Neuronal stem cell (in vitro differentiated cells): Measurements from ENCODE around the gene RNH1.

Source experiments
- DNase-seq: peaks from one replicate; pipeline ENCODE4 v3.0.0-alpha.2; 2013; ENCODE audit warnings: low spot score
- H2AFZ ChIP-seq: one replicate; pipeline ENCODE4 v1.6.1; 2013; ENCODE audit warnings: mild to moderate bottlenecking, low read length, inconsistent platforms
- H2AK5ac ChIP-seq: 2 replicates; pipeline ENCODE4 v1.6.1; 2013; ENCODE audit warnings: low read depth, mild to moderate bottlenecking, inconsistent platforms, low read length, moderate library complexity, mixed read lengths
- H2BK120ac ChIP-seq: 2 replicates; pipeline ENCODE4 v1.6.1; 2013; ENCODE audit warnings: low read depth, mild to moderate bottlenecking, inconsistent platforms, low read length, moderate library complexity, mixed read lengths
- H2BK12ac ChIP-seq: one replicate; pipeline ENCODE4 v1.6.1; 2013; ENCODE audit warnings: low read length, inconsistent platforms
- H2BK15ac ChIP-seq: 2 replicates; pipeline ENCODE4 v1.6.1; 2013; ENCODE audit warnings: mild to moderate bottlenecking, low read length, inconsistent platforms, mixed read lengths
- H2BK5ac ChIP-seq: one replicate; pipeline ENCODE4 v1.6.1; 2013; ENCODE audit warnings: inconsistent platforms, mild to moderate bottlenecking, low read length, moderate library complexity
- H3K14ac ChIP-seq: one replicate; pipeline ENCODE4 v1.6.1; 2013; ENCODE audit warnings: low read length, inconsistent platforms
- H3K18ac ChIP-seq: 2 replicates; pipeline ENCODE4 v1.6.1; 2013; ENCODE audit warnings: low read length, inconsistent platforms
- H3K23ac ChIP-seq: 2 replicates; pipeline ENCODE4 v1.6.1; 2013; ENCODE audit warnings: low read depth, mild to moderate bottlenecking, mixed read lengths, low read length, inconsistent platforms; ENCODE audit not compliant: poor library complexity
- H3K27ac ChIP-seq: replicated peaks from 3 replicates; pipeline ENCODE4 v1.5.1; 2013; ENCODE audit warnings: low read length, inconsistent platforms
- H3K27me3 ChIP-seq, 3 experiments: 2 replicates each; pipeline ENCODE4 v1.6.1; 2013; ENCODE audit warnings: low read length in 3 of 3, mild to moderate bottlenecking in 2 of 3, inconsistent platforms in 1 of 3, low read depth in 1 of 3, mixed read lengths in 1 of 3, moderate library complexity in 1 of 3; ENCODE audit not compliant: control insufficient read depth in 3 of 3, insufficient read depth in 3 of 3
- H3K36me3 ChIP-seq, 2 donors: replicated peaks in 1 of 2; 2 replicates each; pipeline ENCODE4 v1.6.1; 2013; ENCODE audit warnings: low read length in 2 of 2; ENCODE audit not compliant: control insufficient read depth in 2 of 2, insufficient read depth in 2 of 2
- H3K4ac ChIP-seq: 2 replicates; pipeline ENCODE4 v1.6.1; 2013; ENCODE audit warnings: inconsistent platforms, mild to moderate bottlenecking, low read length, moderate library complexity
- H3K4me1 ChIP-seq, 2 donors: 1 replicate in 1 of 2; 2 replicates in 1 of 2; pipeline ENCODE4 v1.6.1; 2013; ENCODE audit warnings: low read length in 2 of 2, low read depth in 1 of 2; ENCODE audit not compliant: control insufficient read depth in 2 of 2, insufficient read depth in 1 of 2
- H3K4me2 ChIP-seq: one replicate; pipeline ENCODE4 v1.6.1; 2013; ENCODE audit warnings: mild to moderate bottlenecking, low read length, inconsistent platforms; ENCODE audit not compliant: insufficient read depth, poor library complexity, severe bottlenecking
- H3K4me3 ChIP-seq, 2 donors: 2 replicates each; pipeline ENCODE4 v1.5.1; 2013; ENCODE audit warnings: low read length in 2 of 2, mild to moderate bottlenecking in 2 of 2, inconsistent platforms in 1 of 2, moderate library complexity in 1 of 2
- H3K79me1 ChIP-seq: one replicate; pipeline ENCODE4 v1.6.1; 2013; ENCODE audit warnings: low read depth, mild to moderate bottlenecking, inconsistent platforms, low read length, moderate library complexity
- H3K9ac ChIP-seq: one replicate; pipeline ENCODE4 v1.6.1; 2013; ENCODE audit warnings: mild to moderate bottlenecking, low read depth, low read length, inconsistent platforms; ENCODE audit not compliant: poor library complexity
- H3K9me3 ChIP-seq, 2 donors: replicated peaks in 1 of 2; 2 replicates each; pipeline versions ENCODE3 to v1.6.1; 2013; ENCODE audit warnings: low read length in 2 of 2, mild to moderate bottlenecking in 2 of 2, inconsistent platforms in 1 of 2, low read depth in 1 of 2, mixed read lengths in 1 of 2, moderate library complexity in 1 of 2; ENCODE audit not compliant: control insufficient read depth in 2 of 2, insufficient read depth in 1 of 2
- H4K8ac ChIP-seq: one replicate; pipeline ENCODE4 v1.6.1; 2013; ENCODE audit warnings: low read depth, mild to moderate bottlenecking, inconsistent platforms, low read length, moderate library complexity
- H4K91ac ChIP-seq: one replicate; pipeline ENCODE4 v1.6.1; 2013; ENCODE audit warnings: low read length, low read depth, mild to moderate bottlenecking, inconsistent platforms; ENCODE audit not compliant: poor library complexity
- WGBS, 2 donors: extraction: QIAGEN DNeasy Blood & Tissue Kit; methylation state at CpG; one replicate each; pipeline ENCODE4 v1.1.7; 2013; ENCODE audit warnings: missing lambda C conversion rate in 2 of 2, mixed read lengths in 1 of 2; ENCODE audit not compliant: insufficient read length in 2 of 2, insufficient replicate concordance in 1 of 2; ENCODE audit errors: extremely low coverage in 2 of 2; 5-methylcytosine and 5-hydroxymethylcytosine counted together

The RNH1 gene

GRCh38 chr11:464316-464715 is 42.7 kb downstream of the RNH1 start:
- Histone ChIP-seq H3K9ac (peak overlapping the region; percentile 60), H2BK120ac (no peak overlapping the region), H4K8ac (peak overlapping the region; percentile 65), H2BK12ac (no peak overlapping the region), H3K9me3 (no peaks in the 10 kb centered on the region), H2AK5ac (no peak overlapping the region), H3K14ac (no peak overlapping the region), H3K36me3 (peaks cover 16 to 51% of the 10 kb centered on the region in 2 donors), H3K27me3 (no peaks in the 10 kb centered on the region), H3K4me2 (no peak overlapping the region), H3K23ac (peak overlapping the region; percentile 95), H3K79me1 (peaks cover 17% of the 10 kb centered on the region), H3K27ac (no peak overlapping the region), H3K4ac (no peak overlapping the region), H2BK5ac (no peak overlapping the region), H2AFZ (no peak overlapping the region), H3K18ac (peak overlapping the region; percentile 38), H4K91ac (peak overlapping the region; percentile 72), H3K4me3 (peak overlapping the region in 1 of 2 donors; percentile 2), H3K4me1 (peaks cover 4 to 5% of the 10 kb centered on the region in 2 donors), H2BK15ac (no peak overlapping the region)
- no CpG with 5 or more reads among the region's 24 CpGs for WGBS, 2 donors
- no peak for DNase-seq

- Histone ChIP-seq H3K27me3 (no peaks in the 10 kb centered on the region), H2AK5ac (no peak overlapping the region), H3K18ac (no peak overlapping the region), H2BK120ac (no peak overlapping the region), H3K4me2 (no peak overlapping the region), H3K4me3 (no peak overlapping the region), H3K79me1 (peaks cover 23% of the 10 kb centered on the region), H4K8ac (no peak overlapping the region), H3K14ac (no peak overlapping the region), H2AFZ (no peak overlapping the region), H3K9me3 (no peaks in the 10 kb centered on the region), H3K23ac (no peak overlapping the region), H2BK12ac (no peak overlapping the region), H3K4me1 (no peaks in the 10 kb centered on the region), H3K4ac (peak overlapping the region; percentile 53), H3K27ac (no peak overlapping the region), H3K36me3 (peaks cover 20 to 62% of the 10 kb centered on the region in 2 donors), H2BK5ac (no peak overlapping the region), H3K9ac (no peak overlapping the region), H4K91ac (no peak overlapping the region), H2BK15ac (no peak overlapping the region)
- WGBS, 2 donors = no CpG with 5 or more reads among the region's 16 CpGs
- DNase-seq = no peak
Observed at GRCh38 chr11:462107-462890, 44.7 kb downstream of the RNH1 start.

- no peak overlapping the region for H3K4me3 ChIP-seq
- H3K9me3 ChIP-seq = no peaks in the 10 kb centered on the region
- no peak overlapping the region for H2BK12ac ChIP-seq
- no peak overlapping the region for H3K27ac ChIP-seq
- H3K18ac ChIP-seq = no peak overlapping the region
- H3K4ac ChIP-seq = no peak overlapping the region
- H3K14ac ChIP-seq = peak overlapping the region; percentile 17
- no peak overlapping the region for H4K91ac ChIP-seq
- no CpG with 5 or more reads among the region's 9 CpGs for WGBS, 2 donors
- no peak for DNase-seq
- peaks cover 23% of the 10 kb centered on the region for H3K79me1 ChIP-seq
- no peak overlapping the region for H2AFZ ChIP-seq
- no peak overlapping the region for H2BK15ac ChIP-seq
- H3K9ac ChIP-seq = no peak overlapping the region
- no peak overlapping the region for H2BK5ac ChIP-seq
- no peaks in the 10 kb centered on the region for H3K27me3 ChIP-seq
- H2AK5ac ChIP-seq = no peak overlapping the region
- no peak overlapping the region for H4K8ac ChIP-seq
- no peak overlapping the region for H3K4me2 ChIP-seq
- no peaks in the 10 kb centered on the region for H3K4me1 ChIP-seq
- peak overlapping the region; percentile 73 for H3K23ac ChIP-seq
- H2BK120ac ChIP-seq = no peak overlapping the region
- peaks cover 21 to 66% of the 10 kb centered on the region in 2 donors for H3K36me3 ChIP-seq
Observed at GRCh38 chr11:461626-462025, 45.4 kb downstream of the RNH1 start.

- Histone ChIP-seq H3K18ac (no peak overlapping the region), H3K4me3 (no peak overlapping the region), H3K4me1 (no peaks in the 10 kb centered on the region), H2BK120ac (no peak overlapping the region), H2AK5ac (peak overlapping the region; percentile 13), H3K4me2 (no peak overlapping the region), H3K9me3 (no peaks in the 10 kb centered on the region), H3K27me3 (no peaks in the 10 kb centered on the region), H3K27ac (no peak overlapping the region), H2BK5ac (peak overlapping the region; percentile 82), H3K4ac (no peak overlapping the region), H3K36me3 (peaks cover 21 to 68% of the 10 kb centered on the region in 2 donors), H4K91ac (no peak overlapping the region), H2BK12ac (no peak overlapping the region), H3K79me1 (peaks cover 25% of the 10 kb centered on the region), H3K23ac (peak overlapping the region; percentile 85), H3K14ac (no peak overlapping the region), H2BK15ac (no peak overlapping the region), H3K9ac (no peak overlapping the region), H4K8ac (no peak overlapping the region), H2AFZ (no peak overlapping the region)
- no peak for DNase-seq
- WGBS, 2 donors = no CpG with 5 or more reads among the region's 41 CpGs
Observed at GRCh38 chr11:460331-461199, 46.5 kb downstream of the RNH1 start.
